Transverse colon (tissue), 4 donors: Measurements from ENCODE around the gene INO80C. TPM values are rescaled to one million over a fixed set of nuclear protein-coding genes. Genes with fewer than 3 reads are reported as not detected.

Source experiments
- DNase-seq: peaks from one replicate; pipeline ENCODE4 v3.0.0-alpha.2; 2019
- H3K27ac ChIP-seq, 4 donors: fragments of 200-600 bp; sonication (generic); 2 replicates each; pipeline ENCODE4 v1.5.1; 2016 to 2018; ENCODE audit warnings: inconsistent platforms in 4 of 4
- H3K27me3 ChIP-seq: fragments of 200-600 bp; sonication (generic); 2 replicates; pipeline ENCODE4 v1.5.1; 2017; ENCODE audit warnings: inconsistent platforms
- H3K36me3 ChIP-seq, 4 donors: fragments of 200-600 bp; sonication (generic); 2 replicates each; pipeline ENCODE4 v1.5.1; 2017 to 2019; ENCODE audit warnings: inconsistent platforms in 4 of 4
- H3K4me1 ChIP-seq, 4 donors: fragments of 200-600 bp; sonication (generic); 2 replicates each; pipeline ENCODE4 v1.5.1; 2017 to 2020; ENCODE audit warnings: inconsistent platforms in 4 of 4
- H3K4me3 ChIP-seq, 4 donors: fragments of 200-600 bp; sonication (generic); 1 replicate in 1 of 4; 2 replicates in 3 of 4; pipeline versions ENCODE4 v1.5.1 to v1.6.1; 2017 to 2019; ENCODE audit warnings: inconsistent platforms in 4 of 4
- H3K9me3 ChIP-seq, 2 donors: fragments of 200-600 bp; sonication (generic); 2 replicates each; pipeline ENCODE4 v1.5.1; 2017 to 2019; ENCODE audit warnings: inconsistent platforms in 2 of 2
- EP300 ChIP-seq: sonication (generic); formaldehyde crosslinking; IDR thresholded peaks from one replicate; pipeline ENCODE4 v1.6.1; 2017; ENCODE audit warnings: antibody characterized with exemption, low read depth
- POLR2A ChIP-seq: fragments of 450-650 bp; IDR thresholded peaks from one replicate; pipeline ENCODE4 v1.6.1; 2016; ENCODE audit warnings: antibody characterized with exemption, mild to moderate bottlenecking, moderate library complexity
- POLR2AphosphoS5 ChIP-seq, 3 donors: sonication (generic); formaldehyde crosslinking; IDR thresholded peaks; one replicate each; pipeline ENCODE4 v1.6.1; 2016; ENCODE audit warnings: antibody characterized with exemption in 3 of 3
- WGBS, 2 donors: methylation state at CpG; one replicate each; pipeline ENCODE4 v1.1.5; 2018; ENCODE audit warnings: low coverage in 1 of 2; 5-methylcytosine and 5-hydroxymethylcytosine counted together
- in situ Hi-C, 4 donors: fragments of 200-750 bp; cut with MboI; loops; one replicate each; pipeline versions ENCODE4 v1.15.0 to v1.15.1; 2017; ENCODE audit warnings: low sequenced_read_pairs in 3 of 4, low pct_ligation_motif_present in 1 of 4, low pct_unique_long_range_greater_than_20kb in 1 of 4
- intact Hi-C: fragments of 100-400 bp; cut with DNase I; formaldehyde crosslinking; loops from one replicate; pipeline ENCODE4 v1.15.1; 2023; ENCODE audit warnings: low total_unique reads
- total RNA-seq, 4 donors: library from RNA; depleted of rRNA; stranded (reverse); fragments of >200 nt; gene quantifications; one replicate each; pipeline ENCODE4 v1.1.0, GENCODE V29; 2016
- TF ChIP-seq, protein P1 (sequence below), 5 experiments: fragments of 200-600 bp in 3 of 5; fragments of 450-650 bp in 2 of 5; sonication (generic) in 3 of 5; IDR thresholded peaks; 1 replicate in 2 of 5; 2 replicates in 3 of 5; pipeline ENCODE4 v1.5.1; 2016 to 2017; ENCODE audit warnings: antibody characterized with exemption in 5 of 5, inconsistent platforms in 3 of 5, mild to moderate bottlenecking in 2 of 5, moderate library complexity in 1 of 5

INO80C gene
- total RNA-seq, 4 donors from 2014 or later = 10.2 to 277 (median 18.0) TPM

DNA sequence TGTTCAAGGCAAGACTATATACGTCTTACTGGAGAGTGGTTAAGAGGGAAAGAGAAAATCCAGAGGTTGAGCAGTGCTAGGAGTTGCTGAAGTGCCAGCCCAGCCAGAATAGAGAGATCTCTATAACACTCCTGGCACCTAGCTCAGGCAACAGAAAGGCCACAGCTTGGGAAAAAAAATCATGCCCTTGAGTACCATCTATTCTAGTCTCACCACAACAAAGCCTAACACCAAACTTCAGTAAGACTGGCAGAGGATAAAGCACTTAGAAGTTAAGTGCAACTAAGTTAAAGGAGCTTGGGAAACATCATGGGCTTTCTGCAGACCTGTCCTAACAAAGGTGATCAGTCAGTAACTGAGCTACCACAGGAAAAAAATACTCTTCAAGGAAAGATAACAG, 24.2 kb downstream of the INO80C start:
- no peaks in the 10 kb centered on the region for H3K9me3 ChIP-seq
- in situ Hi-C loops = no loop called here
- intact Hi-C loops = no loop called here
- no peak for DNase-seq
- no peak overlapping the region for H3K4me3 ChIP-seq
- H3K4me1 ChIP-seq = peaks cover 0 to 12% (median 3%) of the 10 kb centered on the region in 4 donors
- no peaks in the 10 kb centered on the region for H3K36me3 ChIP-seq
- H3K27me3 ChIP-seq = no peaks in the 10 kb centered on the region
- 100% methylated on average over 1 of the region's 1 CpG; no CpG with 5 or more reads in 1 of the 2 donors for WGBS, 2 donors
- TF ChIP-seq, protein P1, sequence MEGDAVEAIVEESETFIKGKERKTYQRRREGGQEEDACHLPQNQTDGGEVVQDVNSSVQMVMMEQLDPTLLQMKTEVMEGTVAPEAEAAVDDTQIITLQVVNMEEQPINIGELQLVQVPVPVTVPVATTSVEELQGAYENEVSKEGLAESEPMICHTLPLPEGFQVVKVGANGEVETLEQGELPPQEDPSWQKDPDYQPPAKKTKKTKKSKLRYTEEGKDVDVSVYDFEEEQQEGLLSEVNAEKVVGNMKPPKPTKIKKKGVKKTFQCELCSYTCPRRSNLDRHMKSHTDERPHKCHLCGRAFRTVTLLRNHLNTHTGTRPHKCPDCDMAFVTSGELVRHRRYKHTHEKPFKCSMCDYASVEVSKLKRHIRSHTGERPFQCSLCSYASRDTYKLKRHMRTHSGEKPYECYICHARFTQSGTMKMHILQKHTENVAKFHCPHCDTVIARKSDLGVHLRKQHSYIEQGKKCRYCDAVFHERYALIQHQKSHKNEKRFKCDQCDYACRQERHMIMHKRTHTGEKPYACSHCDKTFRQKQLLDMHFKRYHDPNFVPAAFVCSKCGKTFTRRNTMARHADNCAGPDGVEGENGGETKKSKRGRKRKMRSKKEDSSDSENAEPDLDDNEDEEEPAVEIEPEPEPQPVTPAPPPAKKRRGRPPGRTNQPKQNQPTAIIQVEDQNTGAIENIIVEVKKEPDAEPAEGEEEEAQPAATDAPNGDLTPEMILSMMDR (IDR thresholded peaks at IDR 0.05) = no peak
- TF ChIP-seq POLR2AphosphoS5 (IDR thresholded peaks at IDR 0.05) (no peak), POLR2A (no peak), EP300 (no peak)
- no peak overlapping the region for H3K27ac ChIP-seq

DNA sequence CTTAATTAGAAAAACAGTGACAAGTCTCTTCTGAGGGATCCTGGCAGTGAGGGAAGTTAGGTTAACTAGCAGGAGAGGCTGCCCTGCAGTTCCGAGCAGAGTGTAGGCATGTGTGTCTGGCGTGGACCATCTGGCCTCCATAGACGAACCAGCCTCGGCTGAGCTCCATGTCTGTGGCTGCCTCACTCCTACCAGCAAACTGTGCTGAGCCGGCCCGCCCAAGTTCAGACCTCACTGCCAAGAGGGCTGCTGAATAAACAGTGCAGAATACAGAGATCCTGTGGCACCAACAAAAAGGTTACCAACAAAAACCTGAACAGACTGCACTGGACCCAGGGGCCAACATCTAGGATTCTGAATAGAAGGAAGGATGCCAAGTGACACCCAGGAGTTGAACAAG, 27.3 kb downstream of the INO80C start:
- in situ Hi-C loops = no loop called here
- intact Hi-C loops = no loop called here
- Histone ChIP-seq H3K27me3 (no peaks in the 10 kb centered on the region), H3K9me3 (no peaks in the 10 kb centered on the region), H3K4me3 (no peak overlapping the region), H3K4me1 (peaks cover 0 to 5% (median 0%) of the 10 kb centered on the region in 4 donors), H3K27ac (peak overlapping the region in 1 of 4 donors; percentile 41), H3K36me3 (no peaks in the 10 kb centered on the region)
- TF ChIP-seq POLR2A = no peak
- no peak for TF ChIP-seq POLR2AphosphoS5 (IDR thresholded peaks at IDR 0.05)
- TF ChIP-seq EP300 = no peak
- TF ChIP-seq, protein P1 (IDR thresholded peaks at IDR 0.05) = no peak
- no peak for DNase-seq
- WGBS, 2 donors = 75 to 100% methylated on average over 4 to 6 of the region's 6 CpGs

DNA sequence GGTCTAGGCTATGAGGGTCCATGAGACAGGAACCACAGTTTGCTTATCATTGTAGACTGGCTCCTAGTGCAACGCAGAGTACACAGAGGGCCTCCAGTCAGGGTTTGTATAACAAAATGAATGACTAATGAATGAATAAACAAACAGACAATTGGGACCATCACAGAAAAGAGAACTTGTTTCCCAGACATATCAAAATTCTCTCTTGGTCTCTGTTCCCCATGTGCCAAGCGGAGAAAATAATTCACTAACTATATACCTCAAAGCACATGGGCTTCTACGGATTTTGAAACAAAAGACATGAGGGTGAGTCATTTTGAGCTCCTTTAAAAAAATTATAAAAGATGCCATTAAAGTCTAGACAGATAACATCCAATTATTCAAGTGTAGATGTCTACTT, 28.0 kb downstream of the INO80C start:
- 79 to 87% methylated on average over 3 of the region's 3 CpGs for WGBS, 2 donors

DNA sequence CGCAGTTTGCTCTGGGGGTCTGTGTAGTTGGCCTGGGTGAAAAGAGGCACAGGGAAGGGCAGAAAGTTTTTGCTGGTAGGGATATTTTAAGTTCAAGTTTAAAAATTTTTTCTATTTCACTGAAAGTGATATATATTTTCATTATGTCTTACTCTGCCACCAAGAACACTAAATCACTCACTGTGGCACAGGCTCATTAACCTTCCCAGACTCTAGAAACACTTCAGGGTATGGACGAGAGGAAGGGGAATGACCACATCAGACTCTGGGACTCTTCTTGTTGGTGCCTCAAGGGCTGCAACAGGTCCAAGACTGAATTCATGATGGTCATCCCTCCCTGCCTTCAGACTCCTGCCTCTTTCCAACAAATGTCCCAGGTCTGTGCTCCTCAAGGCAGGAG, 29.0 kb downstream of the INO80C start:
- WGBS, 2 donors = 90 to 100% methylated on average over 1 to 2 of the region's 2 CpGs
- Histone ChIP-seq H3K4me3 (no peak overlapping the region), H3K36me3 (no peaks in the 10 kb centered on the region), H3K4me1 (peaks cover 0 to 5% (median 0%) of the 10 kb centered on the region in 4 donors), H3K27me3 (no peaks in the 10 kb centered on the region), H3K27ac (no peak overlapping the region), H3K9me3 (no peaks in the 10 kb centered on the region)
- no peak for DNase-seq
- in situ Hi-C loops (no loop called here), intact Hi-C loops (no loop called here)
- no peak for TF ChIP-seq POLR2AphosphoS5 (IDR thresholded peaks at IDR 0.05)

More for the DNA sequence above, 28.0 kb downstream of the INO80C start:
- in situ Hi-C loops = no loop called here
- Histone ChIP-seq H3K9me3 (no peaks in the 10 kb centered on the region), H3K27ac (no peak overlapping the region), H3K36me3 (no peaks in the 10 kb centered on the region), H3K4me3 (no peak overlapping the region), H3K4me1 (peaks cover 0 to 5% (median 0%) of the 10 kb centered on the region in 4 donors), H3K27me3 (no peaks in the 10 kb centered on the region)
- TF ChIP-seq, protein P1 (IDR thresholded peaks at IDR 0.05) = no peak
- TF ChIP-seq POLR2A = no peak
- TF ChIP-seq POLR2AphosphoS5 (IDR thresholded peaks at IDR 0.05) = no peak
- no peak for TF ChIP-seq EP300
- intact Hi-C loops = no loop called here
- DNase-seq = no peak

DNA sequence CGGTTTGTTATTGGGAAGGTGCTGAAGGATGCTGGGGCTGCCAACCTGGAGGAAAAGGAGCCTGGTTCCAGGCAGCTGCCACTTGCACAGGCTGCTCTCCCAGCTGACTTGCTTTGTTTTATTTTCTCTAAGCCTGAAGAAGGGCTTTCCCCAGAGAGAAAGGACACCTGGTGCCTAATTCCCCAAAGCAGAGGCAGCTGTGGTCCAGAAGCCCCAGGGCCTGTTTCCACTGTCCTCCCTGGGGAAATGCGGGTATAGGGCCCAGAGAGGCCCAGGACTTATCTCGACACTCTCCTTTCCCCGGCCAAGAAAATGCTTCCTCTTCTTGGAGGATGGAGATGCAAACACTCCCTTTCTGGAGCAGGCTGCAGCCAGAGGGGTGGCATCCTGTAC, 30.1 kb downstream of the INO80C start:
- H3K27ac ChIP-seq = no peak overlapping the region
- H3K9me3 ChIP-seq = no peaks in the 10 kb centered on the region
- no peak for DNase-seq
- no peak overlapping the region for H3K4me3 ChIP-seq
- TF ChIP-seq POLR2A (no peak), EP300 (no peak), POLR2AphosphoS5 (IDR thresholded peaks at IDR 0.05) (no peak)
- TF ChIP-seq, protein P1 (IDR thresholded peaks at IDR 0.05) = no peak
- intact Hi-C loops = no loop called here
- no peaks in the 10 kb centered on the region for H3K27me3 ChIP-seq
- H3K4me1 ChIP-seq = peaks cover 0 to 5% (median 0%) of the 10 kb centered on the region in 4 donors
- H3K36me3 ChIP-seq = no peaks in the 10 kb centered on the region
- WGBS, 2 donors = 70% methylated on average over 4 of the region's 4 CpGs; no CpG with 5 or more reads in 1 of the 2 donors
- in situ Hi-C loops = no loop called here
